ENCODE results near the gene KIR2DL1. TPM values are rescaled to one million over a fixed set of nuclear protein-coding genes. Genes with fewer than 3 reads are reported as not detected.
"Not testable (repeated sequence)": the region's sequence is repeated elsewhere in the genome, so short reads cannot be mapped to it uniquely, and the experiment has no call there.

KIR2DL1 gene
- total RNA-seq, result not detected in 2 replicates

- DNase-seq (ENCODE audit: low read depth in 2 of 2), result not testable (repeated sequence)
These were observed at the start of gene KIR2DL1 for GRCh38 chr19:54769646-54770045. Gene KIR2DL1, plus strand, starts transcription at chr19:54769793. Its CDS starts 58 bp downstream, at chr19:54769851.

GRCh38 chr19:54724142-54724541, 45.5 kb upstream of the KIR2DL1 start, which contains the start of gene KIR3DL3:
Gene KIR3DL3, plus strand, starts transcription at chr19:54724442. Its CDS starts 55 bp downstream, at chr19:54724497.
- no peak for DNase-seq (ENCODE audit: low read depth in 2 of 2)

GRCh38 chr19:54724644-54725043, 44.9 kb upstream of the KIR2DL1 start:
- DNase-seq (ENCODE audit: low read depth in 2 of 2), result no peak

- no peak for DNase-seq (ENCODE audit: low read depth in 2 of 2)
These were observed 44.3 kb upstream of the KIR2DL1 start for GRCh38 chr19:54725321-54725720.

GRCh38 chr19:54727562-54727961, 42.0 kb upstream of the KIR2DL1 start:
- no peak for DNase-seq (ENCODE audit: low read depth in 2 of 2)

GRCh38 chr19:54728167-54728566, 41.4 kb upstream of the KIR2DL1 start:
- no peak for DNase-seq (ENCODE audit: low read depth in 2 of 2)

- no peak for DNase-seq (ENCODE audit: low read depth in 2 of 2)
These were observed 40.0 kb upstream of the KIR2DL1 start for GRCh38 chr19:54729416-54730188.

GRCh38 chr19:54731191-54731590, 38.4 kb upstream of the KIR2DL1 start:
- no peak for DNase-seq (ENCODE audit: low read depth in 2 of 2)

GRCh38 chr19:54738306-54738705, 31.3 kb upstream of the KIR2DL1 start, which contains the start of gene KIR2DL3:
Gene KIR2DL3, plus strand, starts transcription at chr19:54738513. Its CDS starts 33 bp downstream, at chr19:54738546.
- not testable (repeated sequence) for DNase-seq (ENCODE audit: low read depth in 2 of 2)

- DNase-seq (ENCODE audit: low read depth in 2 of 2), result no peak
These were observed 30.9 kb upstream of the KIR2DL1 start for GRCh38 chr19:54738715-54739114.

GRCh38 chr19:54739587-54740497, 29.8 kb upstream of the KIR2DL1 start:
- DNase-seq (ENCODE audit: low read depth in 2 of 2), result no peak

GRCh38 chr19:54741950-54742349, 27.6 kb upstream of the KIR2DL1 start:
- not testable (repeated sequence) for DNase-seq (ENCODE audit: low read depth in 2 of 2)

GRCh38 chr19:54744080-54744479, 25.5 kb upstream of the KIR2DL1 start:
- not testable (repeated sequence) for DNase-seq (ENCODE audit: low read depth in 2 of 2)

- DNase-seq (ENCODE audit: low read depth in 2 of 2), result not testable (repeated sequence)
These were observed 21.8 kb upstream of the KIR2DL1 start for GRCh38 chr19:54747614-54748322.

GRCh38 chr19:54750276-54750675, 19.3 kb upstream of the KIR2DL1 start:
- not testable (repeated sequence) for DNase-seq (ENCODE audit: low read depth in 2 of 2)

- not testable (repeated sequence) for DNase-seq (ENCODE audit: low read depth in 2 of 2)
These were observed 13.1 kb upstream of the KIR2DL1 start for GRCh38 chr19:54756204-54757110.

- DNase-seq (ENCODE audit: low read depth in 2 of 2), result not testable (repeated sequence)
These were observed 11.0 kb upstream of the KIR2DL1 start for GRCh38 chr19:54758577-54758976.

GRCh38 chr19:54764219-54764618, 5.4 kb upstream of the KIR2DL1 start:
- not testable (repeated sequence) for DNase-seq (ENCODE audit: low read depth in 2 of 2)

- DNase-seq (ENCODE audit: low read depth in 2 of 2), result not testable (repeated sequence)
These were observed 3.1 kb upstream of the KIR2DL1 start for GRCh38 chr19:54766464-54766863.

GRCh38 chr19:54770511-54770910, 918 bp downstream of the KIR2DL1 start:
- DNase-seq (ENCODE audit: low read depth in 2 of 2), result not testable (repeated sequence)
